Stimulated activated CD4-positive, alpha-beta T cell treated with anti-CD3 and anti-CD28 coated beads, Interleukin-4, amount 100 ng/mL, for 48 hours (primary cell): Measurements from ENCODE around the gene GOLGA1.
A peak's percentile ranks its signal among the peaks of the same experiment; 100 is the strongest.

ENCODE experiments used
- DNase-seq, 2 donors: peaks; one replicate each; pipeline ENCODE4 v3.0.0-alpha.2; 2020; ENCODE audit warnings: low read depth in 2 of 2

Gene GOLGA1

GRCh38 chr9:124884376-124884775, 56.5 kb downstream of the GOLGA1 start:
- DNase-seq, result no peak

GRCh38 chr9:124882231-124882630, 58.7 kb downstream of the GOLGA1 start:
- no peak for DNase-seq

GRCh38 chr9:124881138-124881743, 59.6 kb downstream of the GOLGA1 start:
- DNase-seq, result no peak

- no peak for DNase-seq
Measured at GRCh38 chr9:124880501-124880900, 60.4 kb downstream of the GOLGA1 start.

GRCh38 chr9:124879226-124879625, 61.7 kb downstream of the GOLGA1 start:
- no peak for DNase-seq

GRCh38 chr9:124878518-124878917, 62.4 kb downstream of the GOLGA1 start:
- DNase-seq, result no peak

GRCh38 chr9:124878021-124878420, 62.9 kb downstream of the GOLGA1 start:
- no peak for DNase-seq

GRCh38 chr9:124877021-124877782, 63.7 kb downstream of the GOLGA1 start:
- DNase-seq, result no peak

- no peak for DNase-seq
Measured at GRCh38 chr9:124875501-124875900, 65.4 kb downstream of the GOLGA1 start.

- no peak for DNase-seq
Measured at GRCh38 chr9:124873664-124874063, 67.2 kb downstream of the GOLGA1 start.

GRCh38 chr9:124871156-124871561, 69.7 kb downstream of the GOLGA1 start:
- DNase-seq, result no peak

- no peak for DNase-seq
Measured at GRCh38 chr9:124870723-124871122, 70.2 kb downstream of the GOLGA1 start.

GRCh38 chr9:124869986-124870560, 70.8 kb downstream of the GOLGA1 start:
- DNase-seq, result peak; percentile 84 to 85

GRCh38 chr9:124869466-124869985, 71.4 kb downstream of the GOLGA1 start:
- no peak for DNase-seq

GRCh38 chr9:124868511-124869465, 72.1 kb downstream of the GOLGA1 start:
- peak; percentile 88 to 91 for DNase-seq

GRCh38 chr9:124863371-124863871, 77.5 kb downstream of the GOLGA1 start:
- no peak for DNase-seq

- peak; percentile 94 for DNase-seq
Measured at GRCh38 chr9:124861342-124862229, 79.3 kb downstream of the GOLGA1 start, which contains the start of the genes ARPC5L and RPL35. ARPC5L (plus strand) TSS chr9:124862130; CDS start chr9:124869291, 7,161 bp downstream. RPL35 (minus strand) TSS chr9:124861957; CDS start chr9:124861912, 45 bp downstream.

- DNase-seq, result no peak
Measured at GRCh38 chr9:124860582-124861341, 80.1 kb downstream of the GOLGA1 start.

- no peak for DNase-seq
Measured at GRCh38 chr9:124859803-124860581, 80.9 kb downstream of the GOLGA1 start.
